DND-41 (cell line): ENCODE results near the gene KCNN1.

Source experiments
- EZH2 ChIP-seq: IDR thresholded peaks from 3 replicates; pipeline ENCODE4 v1.6.1; 2012; ENCODE audit warnings: borderline replicate concordance, low read depth, mild to moderate bottlenecking, moderate library complexity, low read length, inconsistent platforms; ENCODE audit not compliant: severe bottlenecking
- TF ChIP-seq, protein P1 (sequence below): IDR thresholded peaks from 2 replicates; pipeline ENCODE4 v1.5.1; 2012; ENCODE audit warnings: borderline replicate concordance, low read length, moderate library complexity, mild to moderate bottlenecking; ENCODE audit not compliant: poor library complexity, severe bottlenecking; ENCODE audit errors: extremely low read depth

DNA sequence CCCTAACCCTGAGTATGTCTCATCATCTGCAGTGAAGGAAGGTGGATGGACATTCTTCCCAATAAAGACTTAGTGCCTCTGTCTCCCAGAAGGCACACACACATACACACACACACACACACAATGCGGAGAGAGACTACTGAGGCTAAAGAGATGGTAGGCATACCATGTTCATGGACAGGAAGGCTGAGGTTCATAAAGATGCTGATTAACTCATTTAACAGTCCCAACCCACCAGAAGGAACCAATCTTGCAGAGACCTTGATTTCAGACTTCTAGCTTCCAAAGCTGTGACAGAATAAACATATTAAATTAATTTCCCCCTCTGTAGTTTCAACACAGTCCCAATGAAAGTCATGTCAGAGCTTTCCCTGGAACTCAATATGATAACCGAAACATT, 74.1 kb downstream of the KCNN1 start:
- TF ChIP-seq, protein P1, sequence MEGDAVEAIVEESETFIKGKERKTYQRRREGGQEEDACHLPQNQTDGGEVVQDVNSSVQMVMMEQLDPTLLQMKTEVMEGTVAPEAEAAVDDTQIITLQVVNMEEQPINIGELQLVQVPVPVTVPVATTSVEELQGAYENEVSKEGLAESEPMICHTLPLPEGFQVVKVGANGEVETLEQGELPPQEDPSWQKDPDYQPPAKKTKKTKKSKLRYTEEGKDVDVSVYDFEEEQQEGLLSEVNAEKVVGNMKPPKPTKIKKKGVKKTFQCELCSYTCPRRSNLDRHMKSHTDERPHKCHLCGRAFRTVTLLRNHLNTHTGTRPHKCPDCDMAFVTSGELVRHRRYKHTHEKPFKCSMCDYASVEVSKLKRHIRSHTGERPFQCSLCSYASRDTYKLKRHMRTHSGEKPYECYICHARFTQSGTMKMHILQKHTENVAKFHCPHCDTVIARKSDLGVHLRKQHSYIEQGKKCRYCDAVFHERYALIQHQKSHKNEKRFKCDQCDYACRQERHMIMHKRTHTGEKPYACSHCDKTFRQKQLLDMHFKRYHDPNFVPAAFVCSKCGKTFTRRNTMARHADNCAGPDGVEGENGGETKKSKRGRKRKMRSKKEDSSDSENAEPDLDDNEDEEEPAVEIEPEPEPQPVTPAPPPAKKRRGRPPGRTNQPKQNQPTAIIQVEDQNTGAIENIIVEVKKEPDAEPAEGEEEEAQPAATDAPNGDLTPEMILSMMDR = no peak
- TF ChIP-seq EZH2 = no peak
